ENCODE measurements around the gene KDR. TPM values are rescaled to one million over a fixed set of nuclear protein-coding genes. Genes with fewer than 3 reads are reported as not detected.

Gene KDR
- polyA plus RNA-seq, 1 donor from 2014 or later, result not detected

DNA sequence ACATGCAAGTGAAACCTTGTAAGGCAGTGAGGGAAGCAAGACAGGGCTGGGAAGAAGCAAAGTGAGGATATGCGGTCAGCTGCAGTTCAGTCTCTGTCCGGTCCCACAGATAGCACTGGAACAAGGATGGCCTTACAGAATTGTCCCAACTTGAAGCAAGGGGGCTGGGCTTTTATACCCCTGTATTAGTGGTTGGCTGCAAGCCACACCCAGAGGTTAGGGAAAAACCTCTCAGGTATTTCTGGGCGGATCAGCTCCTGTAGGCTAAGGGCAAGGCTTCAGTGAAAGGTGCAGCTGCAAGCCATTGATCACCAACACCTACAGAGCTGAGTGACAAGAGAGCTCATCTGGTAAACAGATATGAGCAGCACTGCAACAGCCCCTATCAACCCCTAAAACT, 89.0 kb downstream of the KDR start:
- no peaks in the 10 kb centered on the region for H3K36me3 ChIP-seq (ENCODE audit: insufficient read depth, low read length)
- no peaks in the 10 kb centered on the region for H4K20me1 ChIP-seq (ENCODE audit: insufficient read depth)
- H3K79me2 ChIP-seq (replicated peaks; ENCODE audit: insufficient read depth, low read length), result no peaks in the 10 kb centered on the region
- no peaks in the 10 kb centered on the region for H3K27me3 ChIP-seq (ENCODE audit: insufficient read depth, low read depth, low read length)
- H3F3A ChIP-seq (ENCODE audit: insufficient read depth, low read length, poor library complexity, severe bottlenecking), result no peaks in the 10 kb centered on the region
- H3K27ac ChIP-seq (ENCODE audit: low read length), result no peak overlapping the region
- H2AFZ ChIP-seq (ENCODE audit: low read depth, low read length), result no peak overlapping the region
- no peaks in the 10 kb centered on the region for H3K9me3 ChIP-seq (ENCODE audit: low read length)
- TF ChIP-seq EZH2 (IDR thresholded peaks at IDR 0.05; ENCODE audit: borderline replicate concordance, insufficient read depth, low read length, poor library complexity, severe bottlenecking), result no peak
- TF ChIP-seq TAF1 (IDR thresholded peaks at IDR 0.05; ENCODE audit: low read depth), result no peak
- TF ChIP-seq, protein P1, sequence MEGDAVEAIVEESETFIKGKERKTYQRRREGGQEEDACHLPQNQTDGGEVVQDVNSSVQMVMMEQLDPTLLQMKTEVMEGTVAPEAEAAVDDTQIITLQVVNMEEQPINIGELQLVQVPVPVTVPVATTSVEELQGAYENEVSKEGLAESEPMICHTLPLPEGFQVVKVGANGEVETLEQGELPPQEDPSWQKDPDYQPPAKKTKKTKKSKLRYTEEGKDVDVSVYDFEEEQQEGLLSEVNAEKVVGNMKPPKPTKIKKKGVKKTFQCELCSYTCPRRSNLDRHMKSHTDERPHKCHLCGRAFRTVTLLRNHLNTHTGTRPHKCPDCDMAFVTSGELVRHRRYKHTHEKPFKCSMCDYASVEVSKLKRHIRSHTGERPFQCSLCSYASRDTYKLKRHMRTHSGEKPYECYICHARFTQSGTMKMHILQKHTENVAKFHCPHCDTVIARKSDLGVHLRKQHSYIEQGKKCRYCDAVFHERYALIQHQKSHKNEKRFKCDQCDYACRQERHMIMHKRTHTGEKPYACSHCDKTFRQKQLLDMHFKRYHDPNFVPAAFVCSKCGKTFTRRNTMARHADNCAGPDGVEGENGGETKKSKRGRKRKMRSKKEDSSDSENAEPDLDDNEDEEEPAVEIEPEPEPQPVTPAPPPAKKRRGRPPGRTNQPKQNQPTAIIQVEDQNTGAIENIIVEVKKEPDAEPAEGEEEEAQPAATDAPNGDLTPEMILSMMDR (IDR thresholded peaks at IDR 0.05; ENCODE audit: poor library complexity, severe bottlenecking), result no peak
- no peak for TF ChIP-seq POLR2AphosphoS5 (IDR thresholded peaks at IDR 0.05)
- no peak for TF ChIP-seq EP300 (conservative IDR thresholded peaks at IDR 0.05; ENCODE audit: poor library complexity, severe bottlenecking)
- TF ChIP-seq MXI1 (conservative IDR thresholded peaks at IDR 0.05; ENCODE audit: poor library complexity, severe bottlenecking), result no peak
- TF ChIP-seq, protein P2, sequence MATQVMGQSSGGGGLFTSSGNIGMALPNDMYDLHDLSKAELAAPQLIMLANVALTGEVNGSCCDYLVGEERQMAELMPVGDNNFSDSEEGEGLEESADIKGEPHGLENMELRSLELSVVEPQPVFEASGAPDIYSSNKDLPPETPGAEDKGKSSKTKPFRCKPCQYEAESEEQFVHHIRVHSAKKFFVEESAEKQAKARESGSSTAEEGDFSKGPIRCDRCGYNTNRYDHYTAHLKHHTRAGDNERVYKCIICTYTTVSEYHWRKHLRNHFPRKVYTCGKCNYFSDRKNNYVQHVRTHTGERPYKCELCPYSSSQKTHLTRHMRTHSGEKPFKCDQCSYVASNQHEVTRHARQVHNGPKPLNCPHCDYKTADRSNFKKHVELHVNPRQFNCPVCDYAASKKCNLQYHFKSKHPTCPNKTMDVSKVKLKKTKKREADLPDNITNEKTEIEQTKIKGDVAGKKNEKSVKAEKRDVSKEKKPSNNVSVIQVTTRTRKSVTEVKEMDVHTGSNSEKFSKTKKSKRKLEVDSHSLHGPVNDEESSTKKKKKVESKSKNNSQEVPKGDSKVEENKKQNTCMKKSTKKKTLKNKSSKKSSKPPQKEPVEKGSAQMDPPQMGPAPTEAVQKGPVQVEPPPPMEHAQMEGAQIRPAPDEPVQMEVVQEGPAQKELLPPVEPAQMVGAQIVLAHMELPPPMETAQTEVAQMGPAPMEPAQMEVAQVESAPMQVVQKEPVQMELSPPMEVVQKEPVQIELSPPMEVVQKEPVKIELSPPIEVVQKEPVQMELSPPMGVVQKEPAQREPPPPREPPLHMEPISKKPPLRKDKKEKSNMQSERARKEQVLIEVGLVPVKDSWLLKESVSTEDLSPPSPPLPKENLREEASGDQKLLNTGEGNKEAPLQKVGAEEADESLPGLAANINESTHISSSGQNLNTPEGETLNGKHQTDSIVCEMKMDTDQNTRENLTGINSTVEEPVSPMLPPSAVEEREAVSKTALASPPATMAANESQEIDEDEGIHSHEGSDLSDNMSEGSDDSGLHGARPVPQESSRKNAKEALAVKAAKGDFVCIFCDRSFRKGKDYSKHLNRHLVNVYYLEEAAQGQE (IDR thresholded peaks at IDR 0.05; ENCODE audit: borderline replicate concordance), result no peak
- no peak for TF ChIP-seq RAD21 (conservative IDR thresholded peaks at IDR 0.05)
- no peak for TF ChIP-seq SMC3 (conservative IDR thresholded peaks at IDR 0.05; ENCODE audit: poor library complexity)
- no peak overlapping the region for H3K4me2 ChIP-seq (ENCODE audit: low read length)
- no peaks in the 10 kb centered on the region for H3K9me2 ChIP-seq (ENCODE audit: insufficient read depth, low read length)
- no peak overlapping the region for H3K9ac ChIP-seq (ENCODE audit: low read length)
- H3K4me3 ChIP-seq (ENCODE audit: low read length), result no peak overlapping the region

DNA sequence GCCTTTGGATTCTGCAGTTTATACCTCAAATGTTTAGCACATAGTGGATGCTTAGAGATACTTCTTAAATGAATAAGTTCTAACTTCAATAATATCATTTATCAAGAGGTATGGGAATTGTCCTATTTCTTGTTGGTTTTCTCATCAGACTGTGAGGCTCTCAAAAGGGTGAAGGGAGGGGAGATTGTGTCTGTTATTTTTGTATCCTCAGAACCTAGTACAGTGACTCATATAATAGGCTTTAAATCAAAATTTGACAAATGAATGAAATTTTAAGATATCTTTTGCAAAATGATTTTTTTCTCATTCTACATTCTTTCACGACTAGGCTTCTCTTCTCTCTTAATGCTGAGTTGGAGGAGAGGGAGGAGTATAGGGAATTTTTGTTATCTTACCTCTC, 89.5 kb downstream of the KDR start:
- Histone ChIP-seq H3K27me3 (ENCODE audit: insufficient read depth, low read depth, low read length) (no peaks in the 10 kb centered on the region), H3K4me2 (ENCODE audit: low read length) (no peak overlapping the region), H3F3A (ENCODE audit: insufficient read depth, low read length, poor library complexity, severe bottlenecking) (no peaks in the 10 kb centered on the region), H3K4me3 (ENCODE audit: low read length) (no peak overlapping the region), H3K79me2 (replicated peaks; ENCODE audit: insufficient read depth, low read length) (no peaks in the 10 kb centered on the region), H3K9me2 (ENCODE audit: insufficient read depth, low read length) (no peaks in the 10 kb centered on the region), H3K36me3 (ENCODE audit: insufficient read depth, low read length) (no peaks in the 10 kb centered on the region), H3K9me3 (ENCODE audit: low read length) (no peaks in the 10 kb centered on the region), H4K20me1 (ENCODE audit: insufficient read depth) (no peaks in the 10 kb centered on the region), H3K9ac (ENCODE audit: low read length) (no peak overlapping the region), H2AFZ (ENCODE audit: low read depth, low read length) (no peak overlapping the region), H3K27ac (ENCODE audit: low read length) (no peak overlapping the region)
- TF ChIP-seq, protein P2 (IDR thresholded peaks at IDR 0.05; ENCODE audit: borderline replicate concordance), result no peak
- TF ChIP-seq EZH2 (IDR thresholded peaks at IDR 0.05; ENCODE audit: borderline replicate concordance, insufficient read depth, low read length, poor library complexity, severe bottlenecking) (no peak), TAF1 (IDR thresholded peaks at IDR 0.05; ENCODE audit: low read depth) (no peak), POLR2AphosphoS5 (IDR thresholded peaks at IDR 0.05) (no peak), SMC3 (conservative IDR thresholded peaks at IDR 0.05; ENCODE audit: poor library complexity) (no peak), EP300 (conservative IDR thresholded peaks at IDR 0.05; ENCODE audit: poor library complexity, severe bottlenecking) (no peak), MXI1 (conservative IDR thresholded peaks at IDR 0.05; ENCODE audit: poor library complexity, severe bottlenecking) (no peak), RAD21 (conservative IDR thresholded peaks at IDR 0.05) (no peak)
- TF ChIP-seq, protein P1 (IDR thresholded peaks at IDR 0.05; ENCODE audit: poor library complexity, severe bottlenecking), result no peak

Measured in neural cell (in vitro differentiated cells).